IPS-15b (cell line): ENCODE data around the gene DNAAF3.

ENCODE experiments used
- H3K27me3 ChIP-seq: one replicate; pipeline ENCODE4 v1.6.1; 2013; ENCODE audit warnings: low read length; ENCODE audit not compliant: control insufficient read depth, insufficient read depth
- H3K36me3 ChIP-seq: one replicate; pipeline ENCODE4 v1.6.1; 2013; ENCODE audit warnings: low read length; ENCODE audit not compliant: control insufficient read depth, insufficient read depth
- H3K4me1 ChIP-seq: one replicate; pipeline ENCODE4 v1.6.1; 2013; ENCODE audit warnings: mild to moderate bottlenecking, low read length; ENCODE audit not compliant: control insufficient read depth, insufficient read depth
- H3K4me3 ChIP-seq: one replicate; pipeline ENCODE4 v1.5.1; 2013; ENCODE audit warnings: low read depth, low read length
- H3K9ac ChIP-seq: one replicate; pipeline ENCODE4 v1.6.1; 2013; ENCODE audit warnings: low read depth, mild to moderate bottlenecking, low read length
- H3K9me3 ChIP-seq: one replicate; pipeline ENCODE4 v1.6.1; 2013; ENCODE audit warnings: mild to moderate bottlenecking, low read length; ENCODE audit not compliant: control insufficient read depth, insufficient read depth

The DNAAF3 gene

GRCh38 chr19:55109527-55110291 lies 56.7 kb downstream of the DNAAF3 start:
- Histone ChIP-seq H3K27me3 (no peaks in the 10 kb centered on the region), H3K9ac (no peak overlapping the region)

More at GRCh38 chr19:55109527-55110291, 56.7 kb downstream of the DNAAF3 start:
- Histone ChIP-seq H3K36me3 (peaks cover 9% of the 10 kb centered on the region), H3K4me1 (no peaks in the 10 kb centered on the region), H3K4me3 (no peak overlapping the region), H3K9me3 (no peaks in the 10 kb centered on the region)
